Measurements from ENCODE around the gene THAP8. TPM values are rescaled to one million over a fixed set of nuclear protein-coding genes. Genes with fewer than 3 reads are reported as not detected.

Gene THAP8
- total and polyA plus RNA-seq, 2 donors (not counting 3 experiments of a cell fraction or from before 2014, with no cell fraction given), result 2.9 to 6.6 TPM

GRCh38 chr19:36101550-36102327, 47.7 kb upstream of the THAP8 start:
- dilution Hi-C loops (cut with MboI; ENCODE audit: extremely low pct_ligation_motif_present, low sequenced_read_pairs), result no loop called here
- no TSS peak for BruUV-seq (replicated peaks)
- TF ChIP-seq POLR2AphosphoS5 (IDR thresholded peaks at IDR 0.05; ENCODE audit: insufficient read depth, low read depth, low read length) (no peak), POLR2A (IDR thresholded peaks at IDR 0.05; ENCODE audit: low read depth, low read length) (no peak), EZH2 (IDR thresholded peaks at IDR 0.05; ENCODE audit: borderline replicate concordance, low read depth, low read length, severe bottlenecking) (no peak), JUN (IDR thresholded peaks at IDR 0.05; ENCODE audit: borderline replicate concordance, insufficient read depth, insufficient read length, low read depth) (no peak), MYC (IDR thresholded peaks at IDR 0.05; ENCODE audit: low read depth, low read length) (no peak), MAX (IDR thresholded peaks at IDR 0.05; ENCODE audit: insufficient read depth, insufficient read length) (no peak), FOS (IDR thresholded peaks at IDR 0.05; ENCODE audit: borderline replicate concordance, insufficient read depth, low read length) (no peak), GATA2 (IDR thresholded peaks at IDR 0.05; ENCODE audit: insufficient read depth, insufficient read length, low read depth, low read length) (no peak)
- TF ChIP-seq, protein P1, sequence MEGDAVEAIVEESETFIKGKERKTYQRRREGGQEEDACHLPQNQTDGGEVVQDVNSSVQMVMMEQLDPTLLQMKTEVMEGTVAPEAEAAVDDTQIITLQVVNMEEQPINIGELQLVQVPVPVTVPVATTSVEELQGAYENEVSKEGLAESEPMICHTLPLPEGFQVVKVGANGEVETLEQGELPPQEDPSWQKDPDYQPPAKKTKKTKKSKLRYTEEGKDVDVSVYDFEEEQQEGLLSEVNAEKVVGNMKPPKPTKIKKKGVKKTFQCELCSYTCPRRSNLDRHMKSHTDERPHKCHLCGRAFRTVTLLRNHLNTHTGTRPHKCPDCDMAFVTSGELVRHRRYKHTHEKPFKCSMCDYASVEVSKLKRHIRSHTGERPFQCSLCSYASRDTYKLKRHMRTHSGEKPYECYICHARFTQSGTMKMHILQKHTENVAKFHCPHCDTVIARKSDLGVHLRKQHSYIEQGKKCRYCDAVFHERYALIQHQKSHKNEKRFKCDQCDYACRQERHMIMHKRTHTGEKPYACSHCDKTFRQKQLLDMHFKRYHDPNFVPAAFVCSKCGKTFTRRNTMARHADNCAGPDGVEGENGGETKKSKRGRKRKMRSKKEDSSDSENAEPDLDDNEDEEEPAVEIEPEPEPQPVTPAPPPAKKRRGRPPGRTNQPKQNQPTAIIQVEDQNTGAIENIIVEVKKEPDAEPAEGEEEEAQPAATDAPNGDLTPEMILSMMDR (IDR thresholded peaks at IDR 0.05; ENCODE audit: extremely low read depth in 1 of 2, insufficient read depth in 1 of 2, low read depth in 1 of 2, low read length in 2 of 2), result no peak
- DNase-seq (ENCODE audit: low read depth, low spot score), result no peak
- Histone ChIP-seq H3K9ac (replicated peaks; ENCODE audit: extremely low read depth, insufficient read depth, low read length) (no peak overlapping the region), H3K36me3 (ENCODE audit: control insufficient read depth in 2 of 2, extremely low read depth in 1 of 2, insufficient read depth in 2 of 2, low read length in 2 of 2) (peaks cover 3 to 9% of the 10 kb centered on the region in 2 experiments), H4K20me1 (replicated peaks; ENCODE audit: control insufficient read depth, extremely low read depth, insufficient read depth, low read length) (no peaks in the 10 kb centered on the region), H2AFZ (ENCODE audit: low read depth, low read length) (no peak overlapping the region), H3K4me2 (ENCODE audit: insufficient read depth, low read length) (no peak overlapping the region), H3K79me2 (ENCODE audit: control insufficient read depth, insufficient read depth, low read length) (no peaks in the 10 kb centered on the region), H3K27ac (ENCODE audit: insufficient read depth, low read depth, low read length) (no peak overlapping the region), H3K9me1 (replicated peaks; ENCODE audit: control insufficient read depth, extremely low read depth, insufficient read depth, low read length) (no peaks in the 10 kb centered on the region), H3K27me3 (ENCODE audit: control insufficient read depth in 2 of 2, insufficient read depth in 2 of 2, low read length in 2 of 2) (no peaks in the 10 kb centered on the region), H3K4me1 (ENCODE audit: control insufficient read depth, extremely low read depth, insufficient read depth, low read length) (no peaks in the 10 kb centered on the region), H3K9me3 (replicated peaks; ENCODE audit: control insufficient read depth, insufficient read depth, low read length) (no peaks in the 10 kb centered on the region), H3K4me3 (replicated peaks in 1 of 3; ENCODE audit: insufficient read depth in 1 of 3, low read depth in 1 of 3, low read length in 3 of 3) (no peak overlapping the region)
- ChIA-PET CTCF (interaction anchor here (1.3 to 1.9 kb wide), 2 partner anchors 13 to 41 kb away, joined by 3 to 5 read pairs; partner anchors contain the start of gene POLR2I), POLR2A (no interaction called here)
- FAIRE-seq, result no peak
- intact Hi-C loops (cut with micrococcal nuclease), result no loop called here
